IPS-11a (cell line): ENCODE measurements around the gene ZNF813.
A peak's percentile ranks its signal among the peaks of the same experiment; 100 is the strongest.

Experiments
- H3K4me3 ChIP-seq: one replicate; pipeline ENCODE4 v1.5.1; 2013; ENCODE audit warnings: low read depth, low read length, control low read depth

ZNF813 gene

DNA sequence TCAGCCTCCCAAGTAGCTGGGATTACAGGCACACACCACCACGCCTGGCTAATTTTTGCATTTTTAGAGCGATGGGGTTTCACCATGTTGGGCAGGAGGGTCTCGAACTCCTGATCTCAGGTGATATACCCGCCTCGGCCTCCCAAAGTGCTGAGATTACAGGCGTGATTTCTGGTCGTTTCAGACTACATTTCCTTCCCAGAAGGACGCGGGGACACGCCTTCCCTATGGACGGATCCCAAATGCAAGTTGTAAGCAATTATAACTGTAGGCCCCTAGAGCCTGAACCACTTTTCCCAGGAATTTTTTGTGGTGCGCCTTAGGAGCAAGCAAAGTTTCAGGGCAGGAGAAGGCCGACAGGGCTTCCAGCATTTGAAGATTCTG lies 52.6 kb downstream of the ZNF813 start:
- no peak overlapping the region for H3K4me3 ChIP-seq

GRCh38 chr19:53520547-53521372 lies 53.2 kb downstream of the ZNF813 start:
- peak overlapping the region; percentile 93 for H3K4me3 ChIP-seq

- H3K4me3 ChIP-seq: peak overlapping the region; percentile 93
Measured at GRCh38 chr19:53521373-53522202, 54.1 kb downstream of the ZNF813 start.

GRCh38 chr19:53525922-53526321 lies 58.4 kb downstream of the ZNF813 start:
- H3K4me3 ChIP-seq: no peak overlapping the region

DNA sequence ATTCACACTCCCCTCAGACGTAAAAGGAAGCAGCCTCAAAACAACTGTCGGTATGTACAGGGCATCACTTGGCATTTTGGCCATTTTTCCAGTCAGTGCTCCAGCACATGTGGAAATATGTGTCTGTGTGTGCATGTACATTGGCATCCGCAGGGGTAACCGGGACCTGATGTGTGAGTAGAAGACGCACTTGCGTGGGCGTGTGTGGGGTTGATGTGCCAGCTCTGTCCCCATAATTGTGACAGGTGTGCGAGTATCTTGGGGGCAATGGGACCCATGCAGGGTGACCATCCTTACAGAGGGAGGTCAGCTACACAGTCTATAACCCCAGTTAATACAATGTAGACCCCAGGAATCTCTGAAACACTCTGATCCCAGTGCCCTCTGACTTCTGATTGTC lies 63.1 kb downstream of the ZNF813 start:
- H3K4me3 ChIP-seq: no peak overlapping the region

GRCh38 chr19:53531457-53531856 lies 63.9 kb downstream of the ZNF813 start:
- H3K4me3 ChIP-seq: no peak overlapping the region

- no peak overlapping the region for H3K4me3 ChIP-seq
Measured at GRCh38 chr19:53532362-53532761, 64.8 kb downstream of the ZNF813 start.

GRCh38 chr19:53536225-53536548 lies 68.7 kb downstream of the ZNF813 start:
- H3K4me3 ChIP-seq: no peak overlapping the region

DNA sequence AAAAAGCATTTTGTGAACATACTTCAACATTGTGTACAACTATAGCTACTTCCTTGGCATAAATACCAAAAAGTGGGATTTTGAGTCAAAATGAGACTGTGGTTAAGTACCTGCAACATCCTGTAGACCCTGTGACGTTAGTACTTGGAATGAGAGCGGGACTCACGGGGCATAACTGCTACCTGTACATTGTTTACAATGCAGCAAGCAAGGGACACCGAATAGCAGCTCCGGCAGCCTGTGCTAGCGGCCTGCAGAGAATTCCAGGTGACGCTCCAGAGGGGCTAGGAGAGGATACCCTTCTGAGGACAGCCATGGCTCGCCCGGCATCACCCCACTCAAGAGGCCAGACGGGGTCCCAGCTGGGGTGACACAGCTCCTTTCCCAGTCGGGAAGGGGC lies 69.6 kb downstream of the ZNF813 start:
- H3K4me3 ChIP-seq: peak overlapping the region; percentile 49

GRCh38 chr19:53537521-53538377 lies 70.2 kb downstream of the ZNF813 start, which contains the start of gene ZNF331:
Gene ZNF331, plus strand, starts transcription at chr19:53538145. Its CDS starts 31,232 bp downstream, at chr19:53569377.
- peak within 1 kb of the TSS; percentile 49 for H3K4me3 ChIP-seq

GRCh38 chr19:53538378-53539109 lies 71.0 kb downstream of the ZNF813 start:
- peak overlapping the region; percentile 49 for H3K4me3 ChIP-seq

GRCh38 chr19:53540091-53540490 lies 72.6 kb downstream of the ZNF813 start:
- no peak overlapping the region for H3K4me3 ChIP-seq

DNA sequence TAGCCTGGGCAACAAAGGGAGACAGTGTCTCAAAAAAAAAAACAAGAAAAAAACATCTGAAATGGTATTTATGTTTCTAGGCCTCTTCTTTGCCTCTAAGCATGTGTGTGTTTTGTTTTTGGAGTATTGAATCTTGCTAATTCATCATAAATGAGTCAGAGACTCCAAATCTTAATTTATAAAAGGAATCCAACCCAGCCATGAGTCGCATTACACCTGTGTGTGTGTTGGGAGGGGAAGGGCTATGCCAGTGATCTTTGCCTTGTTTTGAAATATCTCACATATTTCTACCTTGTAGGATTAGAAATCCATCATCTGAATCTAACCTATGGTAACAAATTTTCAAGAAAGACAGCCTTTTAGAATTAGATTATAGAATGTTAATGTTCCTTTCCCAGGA lies 74.4 kb downstream of the ZNF813 start:
- no peak overlapping the region for H3K4me3 ChIP-seq

GRCh38 chr19:53545271-53546065 lies 77.9 kb downstream of the ZNF813 start:
- no peak overlapping the region for H3K4me3 ChIP-seq
